GM21737 (cell line): Measurements from ENCODE around the gene TLE1.
"Not testable (repeated sequence)": the region's sequence is repeated elsewhere in the genome, so short reads cannot be mapped to it uniquely, and the experiment has no call there.

Experiments
- ATAC-seq: cut with Tn5 transposase; IDR thresholded peaks from one replicate; pipeline ENCODE4 v1.9.1; 2021; ENCODE audit warnings: mild to moderate bottlenecking, moderate library complexity; ENCODE audit not compliant: unreplicated experiment

The TLE1 gene

DNA sequence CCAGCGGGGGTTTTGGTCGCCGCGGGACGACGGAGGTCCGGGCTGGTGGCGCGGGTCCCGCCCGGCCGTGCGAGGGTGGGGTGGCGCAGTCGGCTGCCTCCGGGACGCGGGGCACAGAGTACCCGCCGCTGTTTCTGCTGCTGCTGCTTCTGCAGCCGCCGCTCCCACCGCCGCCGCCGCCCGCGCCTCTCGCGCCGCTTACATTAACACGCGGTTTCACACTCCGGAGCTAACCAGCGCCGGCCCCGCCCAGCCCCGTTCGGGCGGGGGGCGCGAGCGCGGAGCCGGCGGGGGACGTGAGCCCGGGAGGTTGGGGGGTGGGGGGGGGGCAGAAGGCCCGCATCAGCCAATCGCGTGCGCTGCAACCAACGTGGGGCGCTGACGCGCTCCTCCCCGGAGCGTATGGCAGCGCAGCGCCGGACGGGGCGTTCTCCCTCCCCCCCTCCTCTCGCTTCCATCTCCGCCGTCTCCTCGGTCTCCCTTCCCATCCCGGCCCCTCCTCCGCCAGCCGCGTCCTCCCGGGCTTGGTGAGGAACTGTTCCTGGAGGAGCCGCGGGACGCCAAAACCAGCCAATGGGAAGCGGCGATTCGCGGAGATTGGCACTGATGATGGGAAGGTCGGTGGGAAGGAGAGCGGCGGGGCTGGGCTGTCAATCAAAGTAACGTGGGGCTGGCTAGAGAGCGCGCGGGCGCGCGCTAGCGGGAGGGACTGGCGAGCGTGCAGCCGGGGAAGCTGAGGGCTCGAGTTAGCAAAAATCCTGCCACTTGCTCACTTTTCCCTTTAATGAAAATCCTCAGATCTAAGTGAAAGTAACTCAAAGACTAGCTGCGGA lies at the start of gene TLE1:
TSS of gene TLE1 (minus strand) at position 205 of the 833 bp plus-strand sequence. CDS start 1,307 bp downstream, outside the sequence.
- ATAC-seq = peak; percentile 77

DNA sequence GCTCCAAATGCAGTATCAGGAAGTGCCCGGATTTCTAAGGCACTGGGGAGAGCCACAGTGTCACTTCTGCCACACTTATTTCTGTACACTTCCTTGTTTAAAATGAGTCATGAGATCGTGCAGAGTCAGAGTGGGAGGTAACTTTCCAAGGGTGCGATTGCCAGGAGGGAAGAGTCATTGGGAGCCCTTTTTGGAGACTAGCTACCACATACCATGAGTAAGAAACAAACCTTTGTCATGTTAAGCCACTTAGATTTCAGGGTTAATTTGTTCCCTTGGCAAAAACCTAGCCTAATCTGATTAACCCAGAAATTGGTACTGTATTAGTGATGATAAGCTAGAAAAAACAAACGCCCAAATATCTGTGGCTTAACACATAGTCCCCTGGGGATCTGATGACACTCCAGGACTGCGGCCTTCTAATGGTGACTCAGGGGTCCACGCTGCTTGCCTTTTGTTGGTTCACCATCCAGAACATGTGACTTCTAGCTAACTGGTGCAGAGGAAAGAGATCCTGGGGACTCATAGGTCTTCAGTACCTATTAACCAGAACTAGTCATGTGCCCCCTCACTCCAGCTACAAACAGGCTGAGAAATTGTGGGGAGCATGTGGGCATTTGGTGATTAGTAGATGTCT lies 48.6 kb upstream of the TLE1 start:
- no peak for ATAC-seq

DNA sequence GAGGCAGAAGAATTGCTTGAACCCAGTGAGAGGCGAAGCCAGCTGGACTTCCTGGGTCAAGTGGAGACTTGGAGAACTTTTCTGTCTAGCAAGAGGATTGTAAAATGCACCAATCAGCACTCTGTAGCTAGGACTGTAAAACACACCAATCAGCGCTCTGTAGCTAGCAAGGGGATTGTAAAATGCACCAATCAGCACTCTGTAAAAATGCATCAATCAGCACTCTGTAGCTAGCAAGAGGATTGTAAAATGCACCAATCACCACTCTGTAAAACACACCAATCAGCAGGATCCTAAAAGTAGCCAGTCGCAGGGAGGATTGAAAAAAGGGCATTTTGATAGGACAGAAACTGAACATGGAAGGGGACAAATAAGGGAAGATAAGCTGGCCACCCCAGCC lies 41.2 kb upstream of the TLE1 start:
- not testable (repeated sequence) for ATAC-seq

DNA sequence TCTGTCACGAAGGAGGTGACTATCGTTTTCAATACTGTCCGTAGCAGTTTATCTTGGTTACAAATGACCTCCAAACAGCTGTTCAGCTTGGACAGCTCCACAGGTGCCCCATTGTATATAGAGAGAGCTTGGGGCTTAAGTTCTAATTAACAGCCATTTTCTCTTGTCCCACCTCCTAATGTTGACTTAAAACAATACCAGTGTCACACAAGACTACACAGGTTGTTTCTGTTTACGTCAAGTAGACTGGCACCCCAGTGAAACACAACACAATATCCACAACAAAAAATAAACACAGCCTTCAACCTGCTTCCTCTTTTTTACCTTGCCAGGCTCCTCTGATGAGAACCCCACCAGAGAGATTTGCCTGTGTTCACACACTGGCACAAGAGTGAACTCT lies 39.8 kb upstream of the TLE1 start:
- peak; percentile 80 for ATAC-seq

DNA sequence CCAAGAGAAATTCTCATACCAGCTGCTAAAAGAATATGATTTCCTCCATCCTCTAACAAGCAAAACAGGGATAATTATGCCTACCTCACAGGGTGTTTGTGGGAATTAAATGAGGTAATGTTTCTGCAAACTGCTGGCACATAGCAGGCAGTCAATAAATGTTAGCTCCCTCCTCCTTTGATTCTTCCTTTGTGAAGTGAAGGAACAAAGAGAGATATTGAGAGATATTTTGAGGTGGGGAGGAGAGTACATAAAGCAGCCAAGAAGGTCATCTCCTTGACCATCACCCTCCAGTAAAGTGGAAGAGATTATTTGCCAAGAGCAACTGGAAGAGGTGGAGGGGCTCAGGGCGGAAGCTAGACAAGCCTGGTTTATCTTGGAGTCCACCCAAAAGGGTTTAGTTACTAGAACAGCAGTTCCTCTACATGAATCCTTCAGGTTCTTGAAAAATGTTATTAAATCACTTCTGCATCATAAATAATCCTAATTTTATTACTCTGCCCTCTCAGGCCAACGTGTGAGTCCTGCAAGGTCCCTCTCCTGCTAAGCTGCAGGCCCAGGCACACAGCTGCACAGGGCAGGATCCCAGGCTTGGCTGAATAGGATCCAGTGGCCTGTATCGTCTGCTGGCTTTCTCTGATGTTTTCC lies 35.0 kb upstream of the TLE1 start:
- ATAC-seq = no peak

DNA sequence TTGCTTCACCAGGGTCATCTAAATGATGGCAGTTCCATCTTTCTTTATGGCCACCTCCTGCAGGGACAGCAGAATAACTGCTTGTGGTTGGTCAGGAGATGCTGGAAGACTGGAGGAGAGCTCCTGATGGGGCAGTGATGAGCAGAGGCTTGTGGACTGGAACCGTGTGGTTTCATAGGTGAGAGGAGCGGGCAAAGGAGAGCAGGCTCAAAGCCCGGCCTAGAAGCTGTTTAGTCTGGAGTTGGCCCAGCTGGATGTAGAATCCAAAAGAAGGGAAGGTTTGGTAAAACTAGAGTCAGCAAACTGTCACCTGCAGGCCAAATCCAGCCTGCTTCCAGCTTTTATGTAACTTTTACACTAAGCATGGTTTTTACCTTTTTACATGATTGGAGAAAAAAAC lies 32.9 kb upstream of the TLE1 start:
- no peak for ATAC-seq

DNA sequence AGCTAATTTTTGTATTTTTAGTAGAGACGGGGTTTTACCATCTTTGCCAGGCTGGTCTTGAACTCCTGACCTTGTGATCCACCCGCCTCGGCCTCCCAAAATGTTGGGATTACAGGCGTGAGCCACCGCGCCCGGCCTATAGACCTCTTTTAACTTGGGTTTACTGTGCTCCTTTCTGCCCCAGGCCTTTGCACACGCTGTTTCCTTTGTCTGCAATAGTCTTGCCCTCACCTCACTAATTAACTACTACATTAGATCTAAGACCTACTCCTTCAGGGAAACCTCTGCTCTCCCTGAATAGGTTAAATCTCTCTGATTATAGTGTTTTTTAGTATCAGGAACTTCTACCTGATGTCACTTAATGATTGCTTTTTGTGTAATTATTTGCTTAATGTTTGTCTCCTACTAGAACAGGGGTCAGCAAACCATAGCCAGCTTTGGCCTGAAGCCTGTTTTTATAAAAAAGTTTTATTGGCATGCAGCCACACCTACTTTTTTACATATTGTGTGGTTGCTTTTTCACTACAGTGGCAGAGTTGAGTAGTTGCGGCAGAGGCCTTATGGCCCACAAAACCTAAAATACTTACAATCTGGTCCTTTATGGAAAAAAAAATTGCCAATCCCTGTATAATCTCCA lies 31.2 kb upstream of the TLE1 start:
- no peak for ATAC-seq

DNA sequence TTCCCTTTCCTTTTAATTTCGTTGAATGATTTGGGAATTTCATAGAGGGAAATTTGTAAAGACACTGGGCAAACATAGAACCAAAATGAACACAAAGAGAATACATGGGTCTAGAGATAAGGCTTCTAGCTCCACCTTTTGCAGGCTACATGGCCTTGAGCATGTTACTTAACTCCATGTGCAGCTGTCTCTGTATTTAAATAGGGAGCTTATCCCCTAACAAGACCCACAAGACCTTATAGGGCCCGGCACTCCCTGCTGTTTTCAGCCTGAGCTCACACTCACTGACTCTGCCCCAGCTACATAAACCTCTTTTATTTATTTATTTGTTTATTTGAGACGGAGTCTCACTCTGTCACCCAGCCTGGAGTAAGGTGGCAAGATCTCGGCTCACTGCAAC lies 30.6 kb upstream of the TLE1 start:
- no peak for ATAC-seq

DNA sequence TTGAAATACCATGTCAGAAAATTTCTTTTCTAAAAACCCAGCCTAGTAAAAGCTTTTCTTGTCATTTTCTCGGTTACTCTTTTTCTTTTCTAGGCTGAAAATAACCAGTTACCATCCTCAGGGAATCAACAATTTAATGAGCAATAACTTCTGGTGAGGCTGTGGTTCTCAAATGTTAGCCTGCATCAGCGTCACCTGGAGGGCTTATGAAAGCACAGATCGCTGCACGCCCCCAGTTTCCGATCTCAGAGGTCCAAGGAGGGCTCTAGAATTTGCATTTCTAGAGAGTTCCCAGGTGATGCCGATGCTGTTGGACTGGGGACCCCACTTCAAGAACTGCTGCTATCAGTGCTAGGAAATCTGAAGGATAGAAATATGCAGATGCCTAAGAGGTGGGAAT lies 28.9 kb upstream of the TLE1 start:
- no peak for ATAC-seq

DNA sequence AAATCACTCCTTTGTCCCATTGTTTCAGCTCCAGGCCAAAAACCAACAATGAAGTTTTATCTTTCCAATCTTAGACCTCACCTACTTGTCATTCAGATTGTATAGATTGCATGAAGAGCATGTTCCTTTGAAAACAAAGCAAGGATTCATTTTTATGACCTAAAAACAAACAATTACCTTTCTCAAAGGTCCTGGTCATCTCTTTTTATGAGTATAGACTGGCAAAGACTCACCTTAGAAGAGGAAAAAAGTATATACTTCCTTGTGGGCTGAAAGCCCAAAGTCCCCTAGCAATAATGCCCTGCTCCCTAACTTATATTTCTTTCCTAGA lies 28.4 kb upstream of the TLE1 start:
- no peak for ATAC-seq

DNA sequence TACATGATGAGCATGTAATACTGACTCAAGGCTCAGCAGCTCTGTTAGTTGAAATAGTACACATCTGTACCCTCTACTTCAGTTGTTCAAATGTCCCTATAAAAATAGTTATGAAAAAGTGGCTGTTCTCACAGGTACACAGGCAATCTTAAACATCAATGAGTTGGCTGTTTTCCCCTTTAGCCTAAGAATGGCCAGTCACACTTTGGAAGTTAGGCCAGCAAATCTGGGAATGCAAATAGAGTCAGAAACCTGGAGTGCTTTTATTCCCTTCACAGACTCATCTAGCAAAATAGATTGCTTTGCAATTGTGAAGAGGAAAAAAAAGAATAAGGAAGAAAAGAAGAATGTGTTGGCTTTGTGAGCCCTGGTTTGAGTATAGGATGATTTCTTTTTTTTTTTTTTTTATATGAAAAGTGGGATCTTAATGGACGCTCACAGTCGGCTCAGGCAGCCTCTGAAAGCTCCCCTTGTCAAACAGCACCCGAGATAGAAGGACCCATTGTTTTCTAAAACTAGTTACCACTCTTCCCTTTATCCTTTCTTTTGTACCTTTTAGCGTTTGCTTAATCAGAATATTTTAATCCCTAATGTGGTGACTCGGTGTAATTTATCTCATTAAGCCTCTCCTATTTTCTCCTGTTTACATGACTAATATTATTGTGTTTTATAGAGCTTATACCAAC lies 27.9 kb upstream of the TLE1 start:
- ATAC-seq = no peak

DNA sequence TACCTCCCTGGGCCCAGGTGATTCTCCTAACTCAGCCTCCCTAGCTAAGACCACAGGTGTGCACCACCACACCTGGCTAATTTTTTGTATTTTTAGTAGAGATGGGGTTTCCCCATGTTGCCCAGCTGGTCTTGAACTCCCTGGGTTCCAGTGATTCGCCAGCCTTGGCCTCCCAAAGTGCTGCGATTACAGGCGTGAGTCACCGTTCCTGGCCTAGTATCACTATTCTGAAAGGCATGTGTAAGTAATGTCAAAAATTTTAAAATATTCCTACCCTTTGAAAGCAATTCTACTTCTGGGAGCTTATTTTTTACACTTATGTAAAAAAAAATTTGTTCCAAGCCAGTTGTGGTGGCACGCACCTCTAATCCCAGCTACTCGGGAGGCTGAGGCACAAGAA lies 27.1 kb upstream of the TLE1 start:
- no peak for ATAC-seq

DNA sequence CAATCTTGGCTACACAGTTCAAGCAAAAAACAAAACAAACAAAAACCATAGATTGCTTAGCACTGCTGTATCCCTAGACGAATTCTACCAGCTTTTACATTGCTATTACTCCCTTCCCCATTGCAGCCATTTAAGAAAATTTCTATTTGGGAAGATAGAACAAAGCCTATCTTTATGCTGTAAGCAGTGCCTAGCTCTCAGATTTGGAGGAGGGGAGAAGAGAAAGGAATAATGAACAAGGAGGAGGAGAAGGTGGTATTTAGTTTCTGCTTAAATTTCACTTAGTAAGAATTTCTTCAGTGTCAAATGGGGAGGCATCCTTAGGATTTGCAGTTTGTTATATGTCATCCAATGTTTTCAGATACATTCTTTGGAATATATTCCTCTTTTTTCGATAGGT lies 16.2 kb upstream of the TLE1 start:
- no peak for ATAC-seq

DNA sequence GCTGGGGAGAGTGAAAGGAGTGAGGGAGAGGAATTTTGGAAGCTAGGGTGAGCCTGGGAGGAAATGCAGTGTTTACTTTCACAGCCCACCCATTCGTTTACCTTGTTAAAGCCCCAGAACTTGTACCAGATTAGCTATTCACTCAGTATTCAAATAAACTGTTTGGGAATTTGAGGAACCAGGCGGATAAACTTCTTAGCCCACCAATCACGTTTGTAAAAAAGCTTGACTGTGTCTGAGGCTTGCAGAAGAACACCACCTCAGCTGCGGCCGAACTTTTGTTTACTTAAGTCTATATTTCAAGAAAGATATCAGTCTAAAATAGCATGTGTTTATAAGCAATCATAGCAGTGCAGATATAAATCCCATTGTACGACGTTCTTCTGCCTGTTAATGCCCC lies 5.2 kb upstream of the TLE1 start:
- ATAC-seq = no peak

DNA sequence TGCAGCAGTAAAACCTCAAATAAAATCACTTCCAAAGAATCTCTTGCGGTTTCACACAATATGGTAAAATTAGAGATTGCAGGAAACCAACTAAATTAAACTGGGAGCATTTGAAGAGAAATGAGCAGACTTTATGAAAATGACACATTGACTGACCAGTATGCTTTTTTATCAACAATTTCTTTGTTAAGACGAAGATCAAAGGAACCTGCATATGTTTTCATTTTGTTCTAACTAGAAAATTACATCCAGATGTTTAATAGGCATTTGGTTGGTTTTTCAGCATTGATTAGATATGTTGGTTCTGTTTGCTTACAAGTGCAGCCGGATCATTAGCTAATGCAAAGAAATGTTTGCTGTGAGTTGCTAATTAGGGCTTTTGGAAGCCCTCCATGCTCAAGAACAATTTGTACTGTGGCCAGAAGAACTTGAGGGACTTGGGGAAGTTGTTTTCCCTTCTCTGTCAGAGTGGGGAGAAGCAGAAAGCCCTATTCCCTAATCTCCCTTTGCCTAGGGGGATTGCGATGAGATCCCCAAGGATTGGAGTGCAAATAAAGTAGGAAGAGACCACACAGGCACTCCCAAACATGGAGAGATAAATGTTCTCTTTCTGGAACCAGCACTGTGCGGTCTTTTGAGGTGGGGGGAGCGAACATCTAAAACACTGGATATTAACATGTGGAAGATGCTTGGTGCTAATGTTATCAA lies 4.5 kb upstream of the TLE1 start:
- ATAC-seq = no peak

DNA sequence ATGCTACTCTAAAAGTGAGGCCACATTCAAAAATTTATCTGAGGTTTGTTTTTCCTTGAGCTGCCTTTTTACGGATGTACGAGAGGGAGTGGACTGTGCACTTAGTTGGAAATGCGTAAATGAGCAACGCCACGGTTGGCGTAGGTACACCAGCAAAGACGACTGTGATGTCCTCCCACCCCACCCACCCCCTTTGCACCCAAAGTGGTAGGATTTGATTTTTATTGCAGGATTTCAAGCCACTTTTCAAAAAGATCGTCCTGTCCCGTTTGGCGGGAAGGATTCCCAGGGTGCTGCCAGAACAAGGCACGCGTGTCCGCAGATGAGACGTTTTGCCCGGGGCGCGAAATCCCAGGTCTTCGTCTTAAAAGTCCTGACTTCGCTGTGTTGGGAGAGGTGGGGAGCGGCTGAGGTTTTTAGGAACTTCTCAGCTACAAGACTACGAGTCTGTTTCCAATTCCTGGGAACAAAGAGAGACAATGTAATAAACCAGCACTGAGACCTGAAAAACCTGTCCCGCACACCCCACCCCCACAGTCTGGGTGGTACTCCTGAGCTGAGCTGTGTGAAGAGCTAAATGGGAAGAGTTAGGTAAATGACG lies 1.0 kb upstream of the TLE1 start:
- ATAC-seq = no peak

DNA sequence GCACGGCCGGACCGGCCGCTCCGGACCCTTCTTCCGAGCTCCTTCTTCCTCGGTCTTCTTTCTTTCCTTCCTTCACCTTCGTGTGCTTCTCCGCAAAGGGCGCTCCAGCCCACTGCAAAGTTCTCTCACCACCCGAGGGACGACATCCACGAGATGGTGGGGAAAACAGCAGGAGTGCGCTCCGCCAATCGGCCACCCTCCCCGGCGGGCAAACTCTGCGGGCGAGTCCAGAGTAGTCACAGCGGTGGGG lies 329 bp downstream of the TLE1 start:
- ATAC-seq = not testable (repeated sequence)

DNA sequence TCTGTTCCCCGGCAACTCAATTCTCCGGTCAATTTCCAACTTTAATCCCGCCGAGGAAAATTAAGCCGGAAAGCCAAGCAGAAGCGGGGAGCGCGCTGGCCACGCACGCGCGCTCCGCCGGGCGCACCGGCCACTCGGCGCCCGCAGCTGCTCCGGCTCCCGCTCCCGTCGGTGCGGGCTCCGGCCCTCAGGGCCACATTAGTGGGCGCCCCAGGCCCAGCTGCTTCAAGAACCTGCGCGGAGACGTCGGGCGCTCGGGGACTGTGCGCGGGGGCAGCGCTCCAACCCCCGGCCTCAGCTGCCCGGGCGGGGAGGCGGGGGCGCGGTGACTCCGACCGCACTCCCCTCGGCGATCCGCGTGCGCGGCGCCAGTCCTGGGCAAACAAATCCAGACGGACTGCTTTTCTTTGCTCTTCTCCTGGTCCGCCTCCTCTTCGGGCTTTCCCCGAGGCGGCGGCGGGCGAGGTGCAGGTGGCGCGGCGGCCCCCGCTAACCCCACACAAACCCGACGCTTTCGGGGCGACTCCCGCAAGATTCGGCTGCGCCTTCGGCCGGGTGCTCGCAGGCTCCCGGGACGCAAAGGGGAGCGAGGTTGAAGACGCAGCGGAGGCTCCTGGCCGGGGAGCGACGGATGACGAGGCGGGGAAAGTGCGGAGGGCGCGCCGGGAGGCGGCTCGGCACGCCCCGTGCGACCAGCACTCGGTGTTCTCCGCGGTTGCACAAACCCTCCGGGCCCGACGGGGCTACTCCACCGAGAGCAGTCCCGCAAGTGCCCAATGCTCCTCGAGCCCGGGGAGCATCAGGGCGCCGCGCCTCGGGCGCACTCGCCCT lies 870 bp downstream of the TLE1 start:
- ATAC-seq = not testable (repeated sequence)

DNA sequence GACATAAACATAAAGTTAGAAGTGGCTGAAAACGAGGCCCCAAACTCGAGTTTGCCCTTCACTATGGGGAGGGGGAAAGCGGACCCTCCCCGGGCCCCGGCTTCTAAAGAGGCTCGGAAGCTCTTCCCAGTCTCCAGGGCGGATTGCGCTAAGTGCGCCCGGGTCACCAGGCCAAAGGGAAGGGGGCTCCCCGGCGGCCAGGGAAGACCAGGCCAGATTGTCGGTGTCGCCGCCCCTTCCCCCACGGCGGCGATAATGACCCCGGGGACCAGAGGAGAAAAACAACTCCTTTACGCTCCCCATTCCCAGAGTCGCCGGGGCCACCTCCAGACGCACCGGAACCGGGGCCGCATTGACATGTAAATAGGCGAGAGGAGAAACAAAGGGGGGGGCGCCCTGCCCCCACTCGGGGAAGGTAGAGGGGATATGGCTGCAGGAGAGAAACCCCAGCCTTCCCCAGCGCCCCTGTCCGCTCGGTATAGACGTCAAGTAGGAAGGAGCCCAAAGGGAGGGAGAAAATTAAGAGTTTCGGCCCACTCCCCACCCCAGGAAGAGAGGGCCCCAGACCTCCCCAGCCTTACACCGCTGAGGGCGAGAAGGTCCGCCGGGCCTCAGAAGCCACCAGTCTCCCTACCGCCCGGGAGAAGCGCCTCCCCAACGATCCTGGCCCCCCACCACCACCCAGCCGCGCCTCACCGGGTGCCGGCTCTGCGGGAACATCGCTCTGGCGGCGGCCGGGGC lies 1.7 kb downstream of the TLE1 start:
- ATAC-seq = no peak
